IMR-90 (cell line): ENCODE results near the gene FGF9. TPM values are rescaled to one million over a fixed set of nuclear protein-coding genes. Genes with fewer than 3 reads are reported as not detected.

Experiments
- ATAC-seq: fragments of 200-7000 bp; cut with Tn5 transposase; 2 replicates; pipeline ENCODE4 v1.9.1; 2020; ENCODE audit warnings: low read depth, mild to moderate bottlenecking, moderate library complexity
- BruUV-seq: library from RNA; stranded (reverse); fragments of 400-500 nt; replicated peaks from 2 replicates; lab custom pipeline; 2021; lab: Mats Ljungman, UMichigan
- CTCF ChIA-PET: fragments of 300-600 bp; formaldehyde crosslinking; extraction: SDS; loops from one replicate; lab custom pipeline; 2021; ENCODE audit warnings: antibody characterized with exemption; lab: Yijun Ruan, JAX
- POLR2A ChIA-PET: fragments of 300-600 bp; sonication (Branson Sonifier 250); formaldehyde crosslinking; loops from one replicate; lab custom pipeline; 2022; ENCODE audit warnings: antibody characterized with exemption; ENCODE audit not compliant: unreplicated experiment; lab: Charles Lee
- DNase-seq: peaks from one replicate; pipeline ENCODE4 v3.0.0; 2013
- H2AFZ ChIP-seq: replicated peaks from 2 replicates; pipeline ENCODE3; 2013; ENCODE audit warnings: low read length, mild to moderate bottlenecking; ENCODE audit not compliant: poor library complexity
- H2AK5ac ChIP-seq: 2 replicates; pipeline ENCODE4 v1.6.1; 2013; ENCODE audit warnings: low read depth, low read length, inconsistent platforms
- H2AK9ac ChIP-seq: replicated peaks from 2 replicates; pipeline ENCODE3; 2013; ENCODE audit warnings: mild to moderate bottlenecking, low read depth, low read length, moderate library complexity; ENCODE audit not compliant: poor library complexity
- H2BK120ac ChIP-seq: 2 replicates; pipeline ENCODE4 v1.6.1; 2013; ENCODE audit warnings: low read depth, low read length, inconsistent platforms
- H2BK15ac ChIP-seq: 3 replicates; pipeline ENCODE4 v1.6.1; 2013; ENCODE audit warnings: low read depth, low read length, inconsistent platforms
- H2BK20ac ChIP-seq: 2 replicates; pipeline ENCODE4 v1.6.1; 2013; ENCODE audit warnings: low read depth, mild to moderate bottlenecking, inconsistent platforms, low read length, moderate library complexity
- H2BK5ac ChIP-seq: 2 replicates; pipeline ENCODE4 v1.6.1; 2013; ENCODE audit warnings: mild to moderate bottlenecking, low read depth, low read length, inconsistent platforms; ENCODE audit not compliant: poor library complexity, severe bottlenecking
- H3K14ac ChIP-seq: replicated peaks from 2 replicates; pipeline ENCODE4 v1.6.1; 2013; ENCODE audit warnings: low read depth, low read length, inconsistent platforms
- H3K18ac ChIP-seq: 2 replicates; pipeline ENCODE4 v1.6.1; 2013; ENCODE audit warnings: low read depth, low read length, control low read depth
- H3K23ac ChIP-seq: 2 replicates; pipeline ENCODE4 v1.6.1; 2013; ENCODE audit warnings: low read depth, low read length, inconsistent platforms
- H3K27ac ChIP-seq: 2 replicates; pipeline ENCODE4 v1.5.1; 2013; ENCODE audit warnings: mild to moderate bottlenecking, control low read depth, low read length; ENCODE audit not compliant: insufficient read depth
- H3K27me3 ChIP-seq: 2 replicates; pipeline ENCODE4 v1.6.1; 2013; ENCODE audit warnings: low read length; ENCODE audit not compliant: control insufficient read depth, insufficient read depth
- H3K36me3 ChIP-seq: 2 replicates; pipeline ENCODE4 v1.6.1; 2013; ENCODE audit warnings: low read length, mixed read lengths; ENCODE audit not compliant: control insufficient read depth, insufficient read depth
- H3K4ac ChIP-seq: 2 replicates; pipeline ENCODE4 v1.6.1; 2013; ENCODE audit warnings: low read depth, low read length, inconsistent platforms
- H3K4me1 ChIP-seq: 2 replicates; pipeline ENCODE4 v1.6.1; 2013; ENCODE audit warnings: low read length, mixed read lengths; ENCODE audit not compliant: control insufficient read depth, insufficient read depth
- H3K4me2 ChIP-seq: 2 replicates; pipeline ENCODE4 v1.6.1; 2013; ENCODE audit warnings: low read depth, mild to moderate bottlenecking, control low read depth, low read length, moderate library complexity
- H3K4me3 ChIP-seq: 2 replicates; pipeline ENCODE4 v1.5.1; 2013; ENCODE audit warnings: low read depth, mild to moderate bottlenecking, control low read depth, low read length, moderate library complexity; ENCODE audit not compliant: insufficient read depth
- H3K56ac ChIP-seq: 2 replicates; pipeline ENCODE4 v1.6.1; 2013; ENCODE audit warnings: low read length, inconsistent platforms; ENCODE audit not compliant: insufficient read depth; ENCODE audit errors: extremely low read depth
- H3K79me1 ChIP-seq, 2 experiments: 2 replicates each; pipeline ENCODE4 v1.6.1; 2013; ENCODE audit warnings: low read length in 2 of 2, inconsistent platforms in 1 of 2, low read depth in 1 of 2
- H3K9ac ChIP-seq: 2 replicates; pipeline ENCODE4 v1.6.1; 2013; ENCODE audit warnings: low read depth, low read length, control low read depth
- H3K9me1 ChIP-seq: 2 replicates; pipeline ENCODE4 v1.6.1; 2013; ENCODE audit warnings: low read length, inconsistent platforms; ENCODE audit not compliant: insufficient read depth
- H3K9me3 ChIP-seq: 2 replicates; pipeline ENCODE4 v1.6.1; 2013; ENCODE audit warnings: low read length; ENCODE audit not compliant: control insufficient read depth, insufficient read depth
- H4K20me1 ChIP-seq: 2 replicates; pipeline ENCODE4 v1.6.1; 2013; ENCODE audit warnings: low read length, inconsistent platforms; ENCODE audit not compliant: insufficient read depth
- H4K5ac ChIP-seq: 2 replicates; pipeline ENCODE4 v1.6.1; 2013; ENCODE audit warnings: mild to moderate bottlenecking, low read depth, low read length, control low read depth
- H4K8ac ChIP-seq, 2 experiments: 2 replicates each; pipeline ENCODE4 v1.6.1; 2013; ENCODE audit warnings: low read depth in 2 of 2, low read length in 2 of 2, control low read depth in 1 of 2, inconsistent platforms in 1 of 2
- H4K91ac ChIP-seq: 2 replicates; pipeline ENCODE4 v1.6.1; 2013; ENCODE audit warnings: low read depth, low read length, inconsistent platforms; ENCODE audit not compliant: insufficient read depth
- BHLHE40 ChIP-seq: fragments of 150-350 bp; IDR thresholded peaks from 2 replicates; pipeline ENCODE4 v1.6.1; 2016; ENCODE audit warnings: mild to moderate bottlenecking, low read depth, low read length
- CEBPB ChIP-seq: IDR thresholded peaks from 2 replicates; pipeline ENCODE4 v1.6.1; 2012; ENCODE audit warnings: low read depth, low read length, improper control_type of control experiment
- CHD1 ChIP-seq: IDR thresholded peaks from 2 replicates; pipeline ENCODE4 v1.6.1; 2012; ENCODE audit warnings: low read depth, low read length, improper control_type of control experiment
- CTCF ChIP-seq: conservative IDR thresholded peaks from 2 replicates; pipeline ENCODE4 v1.5.1; 2012; ENCODE audit warnings: mild to moderate bottlenecking, low read depth, low read length, improper control_type of control experiment
- ELK1 ChIP-seq: fragments of 150-350 bp; IDR thresholded peaks from 2 replicates; pipeline ENCODE4 v1.6.1; 2016; ENCODE audit warnings: low read depth, mild to moderate bottlenecking, low read length, moderate library complexity, borderline replicate concordance
- FOS ChIP-seq: fragments of 150-350 bp; IDR thresholded peaks from 2 replicates; pipeline ENCODE4 v1.6.1; 2016; ENCODE audit warnings: low read depth, low read length
- MAFK ChIP-seq: IDR thresholded peaks from 2 replicates; pipeline ENCODE4 v1.6.1; 2012; ENCODE audit warnings: low read depth, low read length, improper control_type of control experiment
- MAZ ChIP-seq: IDR thresholded peaks from 2 replicates; pipeline ENCODE4 v1.6.1; 2012; ENCODE audit warnings: low read depth, mild to moderate bottlenecking, low read length, improper control_type of control experiment, moderate library complexity, borderline replicate concordance
- MXI1 ChIP-seq: IDR thresholded peaks from 2 replicates; pipeline ENCODE4 v1.6.1; 2012; ENCODE audit warnings: low read depth, mild to moderate bottlenecking, low read length, moderate library complexity, borderline replicate concordance
- NFE2L2 ChIP-seq: fragments of 150-350 bp; IDR thresholded peaks from 2 replicates; pipeline ENCODE4 v1.6.1; 2016; ENCODE audit warnings: low read depth, mild to moderate bottlenecking, low read length
- POLR2A ChIP-seq: IDR thresholded peaks from 2 replicates; pipeline ENCODE4 v1.6.1; 2012; ENCODE audit warnings: mild to moderate bottlenecking, low read depth, low read length
- RAD21 ChIP-seq: IDR thresholded peaks from 2 replicates; pipeline ENCODE4 v1.6.1; 2012; ENCODE audit warnings: low read length, improper control_type of control experiment
- RCOR1 ChIP-seq: IDR thresholded peaks from 2 replicates; pipeline ENCODE4 v1.6.1; 2012; ENCODE audit warnings: mild to moderate bottlenecking, low read length, improper control_type of control experiment; ENCODE audit not compliant: insufficient replicate concordance
- RFX5 ChIP-seq: IDR thresholded peaks from 2 replicates; pipeline ENCODE4 v1.8.0; 2012; ENCODE audit warnings: low read depth, mild to moderate bottlenecking, low read length, moderate library complexity
- SMC3 ChIP-seq: fragments of 150-350 bp; IDR thresholded peaks from 2 replicates; pipeline ENCODE4 v1.6.1; 2016; ENCODE audit warnings: low read depth, mild to moderate bottlenecking, antibody characterized with exemption, low read length, moderate library complexity
- USF2 ChIP-seq: fragments of 150-350 bp; IDR thresholded peaks from 2 replicates; pipeline ENCODE4 v1.6.1; 2017; ENCODE audit warnings: mild to moderate bottlenecking, antibody characterized with exemption, low read length, low read depth
- WGBS, 2 experiments: methylation state at CpG; one replicate each; pipeline versions ENCODE4 v1.1.5 to v1.1.7; 2013; ENCODE audit warnings: missing lambda C conversion rate in 2 of 2; ENCODE audit not compliant: insufficient read length in 1 of 2; ENCODE audit errors: extremely low coverage in 2 of 2; 5-methylcytosine and 5-hydroxymethylcytosine counted together
- dilution Hi-C: fragments of 300-500 bp; cut with HindIII; formaldehyde crosslinking; loops from one replicate; pipeline ENCODE4 v1.14.3; 2018; ENCODE audit warnings: low sequenced_read_pairs; ENCODE audit not compliant: unreplicated experiment
- in situ Hi-C: fragments of 300-500 bp; cut with MboI; formaldehyde crosslinking; loops from 3 replicates; pipeline ENCODE4 v1.14.3; 2019; ENCODE audit warnings: low sequenced_read_pairs, inconsistent platforms, mixed read lengths
- intact Hi-C: fragments of 100-400 bp; cut with micrococcal nuclease; formaldehyde crosslinking; loops from 2 replicates; pipeline ENCODE4 v1.10.0; 2022
- polyA plus RNA-seq, 3 experiments: library from polyadenylated mRNA; depleted of rRNA; stranded (reverse); fragments of >200 nt; gene quantifications; 2 replicates each; pipeline ENCODE4 v1.2.3, GENCODE V29; 2012; ENCODE audit warnings: low replicate concordance in 1 of 3
- total RNA-seq: library from RNA; depleted of rRNA; stranded (reverse); fragments of >200 nt; gene quantifications from 2 replicates; pipeline ENCODE4 v1.2.3, GENCODE V29; 2012

Gene FGF9
- total and polyA plus RNA-seq, 2 of the 4 experiments (the other 2 are of a cell fraction) = under 0.01 to 0.05 TPM

DNA sequence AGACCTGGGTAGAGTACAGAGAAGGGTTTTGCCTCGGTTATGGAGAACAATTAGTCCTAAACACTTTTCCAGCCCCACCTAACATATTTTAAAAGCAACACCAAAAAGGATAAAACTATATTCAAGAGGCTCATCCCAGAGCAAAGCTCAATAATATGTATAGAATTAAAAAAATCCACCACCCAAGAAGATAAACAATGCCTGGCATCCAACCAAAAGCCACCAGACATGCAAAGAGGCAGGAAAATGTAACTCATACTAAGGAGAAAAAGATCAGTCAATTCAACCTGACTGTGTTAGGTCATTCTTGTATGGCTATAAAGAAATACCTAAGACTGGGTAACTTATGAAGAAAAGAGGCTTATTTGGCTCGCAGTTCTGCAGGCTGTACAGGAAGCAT lies 39.3 kb downstream of the FGF9 start:
- Histone ChIP-seq H3K27me3 (no peaks in the 10 kb centered on the region), H2BK5ac (no peak overlapping the region), H3K18ac (no peak overlapping the region), H4K91ac (no peak overlapping the region), H3K23ac (no peak overlapping the region), H2BK15ac (no peak overlapping the region), H3K79me1 (no peaks in the 10 kb centered on the region), H2AK9ac (no peak overlapping the region), H4K5ac (no peak overlapping the region), H3K4me2 (no peak overlapping the region), H3K14ac (no peak overlapping the region), H3K4me3 (no peak overlapping the region), H4K8ac (no peak overlapping the region), H3K56ac (no peak overlapping the region), H3K9me3 (0 out of 2 replicates have a peak, but pooled peaks cover 2% of the 10 kb centered on the region), H4K20me1 (no peaks in the 10 kb centered on the region), H3K9me1 (no peaks in the 10 kb centered on the region), H3K27ac (no peak overlapping the region), H3K4ac (no peak overlapping the region), H2BK120ac (no peak overlapping the region), H3K36me3 (no peaks in the 10 kb centered on the region), H3K4me1 (no peaks in the 10 kb centered on the region), H2AFZ (no peak overlapping the region), H2AK5ac (no peak overlapping the region), H3K9ac (no peak overlapping the region), H2BK20ac (no peak overlapping the region)
- TF ChIP-seq MXI1 (no peak), SMC3 (no peak), BHLHE40 (no peak), MAFK (no peak), RFX5 (no peak), CHD1 (no peak), CEBPB (no peak), ELK1 (no peak), POLR2A (no peak), FOS (no peak), RAD21 (no peak), USF2 (no peak), CTCF (no peak), RCOR1 (no peak), MAZ (no peak), NFE2L2 (no peak)
- dilution Hi-C loops (no loop called here), in situ Hi-C loops (no loop called here), intact Hi-C loops (no loop called here)
- no peak for ATAC-seq
- no TSS peak for BruUV-seq
- ChIA-PET CTCF (no interaction called here), POLR2A (no interaction called here)
- no peak for DNase-seq
- WGBS, 2 experiments = 57% methylated on average over 1 of the region's 2 CpGs; no CpG with 5 or more reads in 1 of the 2 experiments
